Measurements from ENCODE around the gene NMU.

GRCh38 chr4:55637272-55637820 lies 1.2 kb upstream of the NMU start:
- TF ChIP-seq POLR2A (IDR thresholded peaks at IDR 0.05) (no peak), CTCF (IDR thresholded peaks at IDR 0.05) (no peak), POLR2AphosphoS5 (IDR thresholded peaks at IDR 0.05) (no peak)
